ENCODE measurements around the gene ALG9.

DNA sequence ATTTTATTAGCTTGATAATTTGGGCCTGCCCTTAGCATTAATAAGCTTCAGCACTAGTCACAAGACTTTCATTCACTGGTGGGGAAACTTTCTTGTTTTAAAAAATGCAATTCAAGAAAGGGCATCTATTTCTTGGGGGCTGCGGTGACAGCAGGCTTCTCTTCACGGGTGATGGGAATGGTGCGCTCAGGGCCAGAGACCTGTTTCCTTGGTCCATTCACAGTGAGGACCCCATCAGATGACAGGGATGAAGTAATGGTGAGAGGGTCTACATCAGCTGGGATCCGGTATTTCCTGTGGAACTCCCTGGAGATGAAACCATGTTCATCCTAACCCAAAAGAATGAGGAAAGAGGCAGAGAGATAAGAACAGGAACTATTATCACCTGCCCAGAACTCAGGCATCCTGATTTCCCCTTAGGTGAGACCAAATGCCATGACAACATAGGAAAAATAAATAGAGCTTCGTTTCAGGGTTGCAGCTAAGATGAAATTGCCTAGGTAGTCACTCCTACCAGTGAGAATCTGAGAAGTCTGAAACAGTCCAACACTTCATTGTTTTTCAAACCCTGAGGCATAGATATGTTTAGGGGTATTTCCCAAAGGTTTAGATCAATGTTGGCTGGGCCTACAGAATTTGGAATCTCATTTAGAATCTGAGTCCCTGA, 37.4 kb upstream of the ALG9 start:
- TF ChIP-seq CBX8 (IDR thresholded peaks at IDR 0.05) (no peak), RNF2 (IDR thresholded peaks at IDR 0.05; ENCODE audit: borderline replicate concordance, low read depth) (no peak), RFX5 (IDR thresholded peaks at IDR 0.05) (no peak), KDM5A (IDR thresholded peaks at IDR 0.05) (no peak), POLR2A (IDR thresholded peaks at IDR 0.05; ENCODE audit: low read length) (no peak), JUNB (IDR thresholded peaks at IDR 0.05) (no peak), RAD21 (conservative IDR thresholded peaks at IDR 0.05 in 1 of 2, IDR thresholded peaks at IDR 0.05 in 1 of 2) (no peak), PHF8 (IDR thresholded peaks at IDR 0.05; ENCODE audit: borderline replicate concordance, low read depth) (no peak)
- TF ChIP-seq, protein P1, sequence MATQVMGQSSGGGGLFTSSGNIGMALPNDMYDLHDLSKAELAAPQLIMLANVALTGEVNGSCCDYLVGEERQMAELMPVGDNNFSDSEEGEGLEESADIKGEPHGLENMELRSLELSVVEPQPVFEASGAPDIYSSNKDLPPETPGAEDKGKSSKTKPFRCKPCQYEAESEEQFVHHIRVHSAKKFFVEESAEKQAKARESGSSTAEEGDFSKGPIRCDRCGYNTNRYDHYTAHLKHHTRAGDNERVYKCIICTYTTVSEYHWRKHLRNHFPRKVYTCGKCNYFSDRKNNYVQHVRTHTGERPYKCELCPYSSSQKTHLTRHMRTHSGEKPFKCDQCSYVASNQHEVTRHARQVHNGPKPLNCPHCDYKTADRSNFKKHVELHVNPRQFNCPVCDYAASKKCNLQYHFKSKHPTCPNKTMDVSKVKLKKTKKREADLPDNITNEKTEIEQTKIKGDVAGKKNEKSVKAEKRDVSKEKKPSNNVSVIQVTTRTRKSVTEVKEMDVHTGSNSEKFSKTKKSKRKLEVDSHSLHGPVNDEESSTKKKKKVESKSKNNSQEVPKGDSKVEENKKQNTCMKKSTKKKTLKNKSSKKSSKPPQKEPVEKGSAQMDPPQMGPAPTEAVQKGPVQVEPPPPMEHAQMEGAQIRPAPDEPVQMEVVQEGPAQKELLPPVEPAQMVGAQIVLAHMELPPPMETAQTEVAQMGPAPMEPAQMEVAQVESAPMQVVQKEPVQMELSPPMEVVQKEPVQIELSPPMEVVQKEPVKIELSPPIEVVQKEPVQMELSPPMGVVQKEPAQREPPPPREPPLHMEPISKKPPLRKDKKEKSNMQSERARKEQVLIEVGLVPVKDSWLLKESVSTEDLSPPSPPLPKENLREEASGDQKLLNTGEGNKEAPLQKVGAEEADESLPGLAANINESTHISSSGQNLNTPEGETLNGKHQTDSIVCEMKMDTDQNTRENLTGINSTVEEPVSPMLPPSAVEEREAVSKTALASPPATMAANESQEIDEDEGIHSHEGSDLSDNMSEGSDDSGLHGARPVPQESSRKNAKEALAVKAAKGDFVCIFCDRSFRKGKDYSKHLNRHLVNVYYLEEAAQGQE (IDR thresholded peaks at IDR 0.05), result no peak
- TF ChIP-seq, protein P2, sequence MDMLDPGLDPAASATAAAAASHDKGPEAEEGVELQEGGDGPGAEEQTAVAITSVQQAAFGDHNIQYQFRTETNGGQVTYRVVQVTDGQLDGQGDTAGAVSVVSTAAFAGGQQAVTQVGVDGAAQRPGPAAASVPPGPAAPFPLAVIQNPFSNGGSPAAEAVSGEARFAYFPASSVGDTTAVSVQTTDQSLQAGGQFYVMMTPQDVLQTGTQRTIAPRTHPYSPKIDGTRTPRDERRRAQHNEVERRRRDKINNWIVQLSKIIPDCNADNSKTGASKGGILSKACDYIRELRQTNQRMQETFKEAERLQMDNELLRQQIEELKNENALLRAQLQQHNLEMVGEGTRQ (IDR thresholded peaks at IDR 0.05), result no peak
- TF ChIP-seq, protein P3, sequence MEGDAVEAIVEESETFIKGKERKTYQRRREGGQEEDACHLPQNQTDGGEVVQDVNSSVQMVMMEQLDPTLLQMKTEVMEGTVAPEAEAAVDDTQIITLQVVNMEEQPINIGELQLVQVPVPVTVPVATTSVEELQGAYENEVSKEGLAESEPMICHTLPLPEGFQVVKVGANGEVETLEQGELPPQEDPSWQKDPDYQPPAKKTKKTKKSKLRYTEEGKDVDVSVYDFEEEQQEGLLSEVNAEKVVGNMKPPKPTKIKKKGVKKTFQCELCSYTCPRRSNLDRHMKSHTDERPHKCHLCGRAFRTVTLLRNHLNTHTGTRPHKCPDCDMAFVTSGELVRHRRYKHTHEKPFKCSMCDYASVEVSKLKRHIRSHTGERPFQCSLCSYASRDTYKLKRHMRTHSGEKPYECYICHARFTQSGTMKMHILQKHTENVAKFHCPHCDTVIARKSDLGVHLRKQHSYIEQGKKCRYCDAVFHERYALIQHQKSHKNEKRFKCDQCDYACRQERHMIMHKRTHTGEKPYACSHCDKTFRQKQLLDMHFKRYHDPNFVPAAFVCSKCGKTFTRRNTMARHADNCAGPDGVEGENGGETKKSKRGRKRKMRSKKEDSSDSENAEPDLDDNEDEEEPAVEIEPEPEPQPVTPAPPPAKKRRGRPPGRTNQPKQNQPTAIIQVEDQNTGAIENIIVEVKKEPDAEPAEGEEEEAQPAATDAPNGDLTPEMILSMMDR (IDR thresholded peaks at IDR 0.05), result no peak
- TF ChIP-seq, protein P4, sequence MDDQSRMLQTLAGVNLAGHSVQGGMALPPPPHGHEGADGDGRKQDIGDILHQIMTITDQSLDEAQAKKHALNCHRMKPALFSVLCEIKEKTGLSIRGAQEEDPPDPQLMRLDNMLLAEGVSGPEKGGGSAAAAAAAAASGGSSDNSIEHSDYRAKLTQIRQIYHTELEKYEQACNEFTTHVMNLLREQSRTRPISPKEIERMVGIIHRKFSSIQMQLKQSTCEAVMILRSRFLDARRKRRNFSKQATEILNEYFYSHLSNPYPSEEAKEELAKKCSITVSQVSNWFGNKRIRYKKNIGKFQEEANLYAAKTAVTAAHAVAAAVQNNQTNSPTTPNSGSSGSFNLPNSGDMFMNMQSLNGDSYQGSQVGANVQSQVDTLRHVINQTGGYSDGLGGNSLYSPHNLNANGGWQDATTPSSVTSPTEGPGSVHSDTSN (IDR thresholded peaks at IDR 0.05), result no peak
